Endodermal cell (in vitro differentiated cells): Measurements from ENCODE around the gene OSBPL5. TPM values are rescaled to one million over a fixed set of nuclear protein-coding genes. Genes with fewer than 3 reads are reported as not detected.

ENCODE experiments used
- DNase-seq: peaks from one replicate; pipeline ENCODE4 v3.0.0-alpha.2; 2017
- H3K27ac ChIP-seq: 2 replicates; pipeline ENCODE4 v1.5.1; 2013; ENCODE audit warnings: mild to moderate bottlenecking, low read depth, low read length, moderate library complexity
- H3K27me3 ChIP-seq: 2 replicates; pipeline ENCODE4 v1.6.1; 2013; ENCODE audit warnings: mild to moderate bottlenecking, low read length, moderate library complexity; ENCODE audit not compliant: insufficient read depth, control insufficient read depth, poor library complexity, severe bottlenecking
- H3K36me3 ChIP-seq: 2 replicates; pipeline ENCODE4 v1.7.0; 2013; ENCODE audit warnings: mild to moderate bottlenecking, low read length, moderate library complexity; ENCODE audit not compliant: control insufficient read depth, insufficient read depth
- H3K4me1 ChIP-seq: one replicate; pipeline ENCODE4 v1.7.0; 2013; ENCODE audit warnings: low read length; ENCODE audit not compliant: control insufficient read depth, insufficient read depth
- H3K4me3 ChIP-seq: 2 replicates; pipeline ENCODE4 v1.5.1; 2013; ENCODE audit warnings: mild to moderate bottlenecking, low read length, moderate library complexity
- H3K9ac ChIP-seq: 2 replicates; pipeline ENCODE4 v1.6.1; 2013; ENCODE audit warnings: mild to moderate bottlenecking, low read length, moderate library complexity; ENCODE audit not compliant: poor library complexity, severe bottlenecking; ENCODE audit errors: extremely low read depth
- H3K9me3 ChIP-seq: 2 replicates; pipeline ENCODE4 v1.6.1; 2013; ENCODE audit warnings: mild to moderate bottlenecking, low read length, moderate library complexity; ENCODE audit not compliant: control insufficient read depth
- H3K27ac Mint-ChIP-seq: 2 replicates; pipeline ENCODE4 v1.8.0; 2020; ENCODE audit warnings: mixed read lengths
- H3K27me3 Mint-ChIP-seq: 2 replicates; pipeline ENCODE4 v1.8.0; 2021; ENCODE audit warnings: mild to moderate bottlenecking, mixed read lengths; ENCODE audit not compliant: insufficient read depth
- H3K36me3 Mint-ChIP-seq: 2 replicates; pipeline ENCODE4 v1.8.0; 2020; ENCODE audit warnings: low read depth, mixed read lengths
- H3K4me1 Mint-ChIP-seq: 2 replicates; pipeline ENCODE4 v1.8.0; 2020; ENCODE audit warnings: mixed read lengths
- H3K4me3 Mint-ChIP-seq: 2 replicates; pipeline ENCODE4 v1.8.0; 2020; ENCODE audit warnings: mild to moderate bottlenecking, moderate library complexity, mixed read lengths
- H3K9me3 Mint-ChIP-seq: 2 replicates; pipeline ENCODE4 v1.8.0; 2020; ENCODE audit warnings: mild to moderate bottlenecking, mixed read lengths
- CTCF ChIP-seq: fragments of 200-600 bp; sonication (generic); conservative IDR thresholded peaks from 2 replicates; pipeline ENCODE4 v1.5.0; 2021; ENCODE audit warnings: antibody characterized with exemption, mild to moderate bottlenecking
- WGBS, 2 experiments: methylation state at CpG; one replicate each; pipeline versions ENCODE4 v1.1.5 to v1.1.7; 2013; ENCODE audit warnings: missing lambda C conversion rate in 2 of 2, mixed read lengths in 1 of 2; ENCODE audit not compliant: insufficient coverage in 1 of 2, insufficient read length in 1 of 2; 5-methylcytosine and 5-hydroxymethylcytosine counted together
- total RNA-seq, 2 donors: library from RNA; stranded (reverse); fragmentation: NEBNext Ultra II Directional in 1 of 2; extraction: Animal tissue kit (Norgen Biotek cat#: 25700) in 1 of 2; gene quantifications; 2 replicates in 1 of 2; 3 replicates in 1 of 2; pipeline ENCODE4 v1.2.1, GENCODE V29; 2021

Gene OSBPL5
- total RNA-seq, 2 donors from 2014 or later: 1.2 to 4.8 TPM

DNA sequence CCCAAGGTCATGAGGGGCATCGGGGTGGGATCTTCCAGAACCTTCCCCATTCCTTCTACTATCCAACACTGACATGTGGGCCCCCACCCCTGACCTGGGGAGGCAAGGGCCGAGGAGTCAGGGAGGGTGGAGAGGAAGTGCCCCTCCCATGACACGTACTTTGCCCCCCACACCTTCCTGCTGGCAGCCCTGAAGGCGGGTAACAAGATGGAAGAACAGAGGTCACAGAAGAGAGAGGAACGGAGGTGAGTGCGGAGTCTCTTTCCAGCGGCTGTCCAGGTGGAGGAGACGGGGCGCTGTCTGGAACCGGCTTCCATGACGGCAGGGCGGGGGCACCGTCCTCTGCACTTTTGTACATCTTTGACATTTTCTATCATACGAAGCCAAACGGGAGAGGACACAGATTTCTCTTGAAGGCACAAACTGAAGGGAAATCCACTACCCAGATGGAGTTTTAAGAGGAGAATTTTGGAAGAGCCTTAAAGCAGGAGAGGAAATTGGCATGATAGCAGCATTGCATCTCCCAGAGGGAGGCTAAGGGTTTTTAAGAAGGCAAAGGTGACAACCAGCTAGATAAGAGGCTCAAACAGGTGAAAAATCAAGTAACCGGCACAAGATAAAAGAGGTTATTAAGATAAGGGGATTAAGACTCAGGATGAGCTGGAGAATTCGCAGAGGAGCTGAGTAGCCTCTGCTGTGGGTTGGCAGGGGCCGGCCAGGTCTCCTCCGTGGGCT is 16.7 kb downstream of the OSBPL5 start:
- Mint-ChIP-seq H3K27me3 (peaks cover 100% of the 10 kb centered on the region), H3K36me3 (peaks cover 2% of the 10 kb centered on the region), H3K27ac (peak overlapping the region; percentile 66), H3K4me3 (no peak overlapping the region), H3K4me1 (peaks cover 3% of the 10 kb centered on the region), H3K9me3 (peaks cover 2% of the 10 kb centered on the region)
- Histone ChIP-seq H3K9ac (no peak overlapping the region), H3K4me3 (no peak overlapping the region), H3K27me3 (peaks cover 94% of the 10 kb centered on the region), H3K9me3 (peaks cover 7% of the 10 kb centered on the region), H3K4me1 (peaks cover 5% of the 10 kb centered on the region), H3K27ac (no peak overlapping the region), H3K36me3 (no peaks in the 10 kb centered on the region)
- TF ChIP-seq CTCF: no peak
- WGBS, 2 experiments: 77 to 79% methylated on average over 12 to 19 of the region's 19 CpGs
- no peak for DNase-seq

GRCh38 chr11:3147626-3148025 is 17.5 kb downstream of the OSBPL5 start:
- Histone ChIP-seq H3K4me1 (peaks cover 5% of the 10 kb centered on the region), H3K9me3 (peaks cover 7% of the 10 kb centered on the region), H3K27ac (no peak overlapping the region), H3K36me3 (no peaks in the 10 kb centered on the region), H3K27me3 (peaks cover 94% of the 10 kb centered on the region), H3K9ac (no peak overlapping the region), H3K4me3 (no peak overlapping the region)
- TF ChIP-seq CTCF: no peak
- H3K4me1 Mint-ChIP-seq: peaks cover 3% of the 10 kb centered on the region
- H3K9me3 Mint-ChIP-seq: peaks cover 2% of the 10 kb centered on the region
- no peak overlapping the region for H3K4me3 Mint-ChIP-seq
- no peak overlapping the region for H3K27ac Mint-ChIP-seq
- H3K36me3 Mint-ChIP-seq: peaks cover 2% of the 10 kb centered on the region
- DNase-seq: no peak
- 94 to 98% methylated on average over 17 to 21 of the region's 21 CpGs for WGBS, 2 experiments
- peaks cover 98% of the 10 kb centered on the region for H3K27me3 Mint-ChIP-seq

GRCh38 chr11:3147257-3147619 is 17.9 kb downstream of the OSBPL5 start:
- Histone ChIP-seq H3K9ac (no peak overlapping the region), H3K9me3 (peaks cover 7% of the 10 kb centered on the region), H3K27ac (no peak overlapping the region), H3K36me3 (no peaks in the 10 kb centered on the region), H3K4me1 (peaks cover 5% of the 10 kb centered on the region), H3K4me3 (no peak overlapping the region), H3K27me3 (peaks cover 94% of the 10 kb centered on the region)
- Mint-ChIP-seq H3K9me3 (peaks cover 2% of the 10 kb centered on the region), H3K4me1 (peaks cover 3% of the 10 kb centered on the region), H3K36me3 (peaks cover 2% of the 10 kb centered on the region), H3K27me3 (peaks cover 98% of the 10 kb centered on the region), H3K4me3 (no peak overlapping the region), H3K27ac (no peak overlapping the region)
- DNase-seq: no peak
- TF ChIP-seq CTCF: no peak
- WGBS, 2 experiments: 87 to 93% methylated on average over 8 to 17 of the region's 17 CpGs
